ENCODE data around the gene CEP83.

CEP83 gene

GRCh38 chr12:94326727-94327126 is 132.9 kb downstream of the CEP83 start:
- Histone ChIP-seq H3K27me3 (ENCODE audit: insufficient read depth, poor library complexity, severe bottlenecking) (no peaks in the 10 kb centered on the region), H3K4me3 (replicated peaks; ENCODE audit: insufficient read depth, low read length) (no peak overlapping the region), H3K27ac (replicated peaks) (no peak overlapping the region)
- DNase-seq (ENCODE audit: low read depth in 1 of 2, low spot score in 1 of 2) = no peak
- TF ChIP-seq, protein P1, sequence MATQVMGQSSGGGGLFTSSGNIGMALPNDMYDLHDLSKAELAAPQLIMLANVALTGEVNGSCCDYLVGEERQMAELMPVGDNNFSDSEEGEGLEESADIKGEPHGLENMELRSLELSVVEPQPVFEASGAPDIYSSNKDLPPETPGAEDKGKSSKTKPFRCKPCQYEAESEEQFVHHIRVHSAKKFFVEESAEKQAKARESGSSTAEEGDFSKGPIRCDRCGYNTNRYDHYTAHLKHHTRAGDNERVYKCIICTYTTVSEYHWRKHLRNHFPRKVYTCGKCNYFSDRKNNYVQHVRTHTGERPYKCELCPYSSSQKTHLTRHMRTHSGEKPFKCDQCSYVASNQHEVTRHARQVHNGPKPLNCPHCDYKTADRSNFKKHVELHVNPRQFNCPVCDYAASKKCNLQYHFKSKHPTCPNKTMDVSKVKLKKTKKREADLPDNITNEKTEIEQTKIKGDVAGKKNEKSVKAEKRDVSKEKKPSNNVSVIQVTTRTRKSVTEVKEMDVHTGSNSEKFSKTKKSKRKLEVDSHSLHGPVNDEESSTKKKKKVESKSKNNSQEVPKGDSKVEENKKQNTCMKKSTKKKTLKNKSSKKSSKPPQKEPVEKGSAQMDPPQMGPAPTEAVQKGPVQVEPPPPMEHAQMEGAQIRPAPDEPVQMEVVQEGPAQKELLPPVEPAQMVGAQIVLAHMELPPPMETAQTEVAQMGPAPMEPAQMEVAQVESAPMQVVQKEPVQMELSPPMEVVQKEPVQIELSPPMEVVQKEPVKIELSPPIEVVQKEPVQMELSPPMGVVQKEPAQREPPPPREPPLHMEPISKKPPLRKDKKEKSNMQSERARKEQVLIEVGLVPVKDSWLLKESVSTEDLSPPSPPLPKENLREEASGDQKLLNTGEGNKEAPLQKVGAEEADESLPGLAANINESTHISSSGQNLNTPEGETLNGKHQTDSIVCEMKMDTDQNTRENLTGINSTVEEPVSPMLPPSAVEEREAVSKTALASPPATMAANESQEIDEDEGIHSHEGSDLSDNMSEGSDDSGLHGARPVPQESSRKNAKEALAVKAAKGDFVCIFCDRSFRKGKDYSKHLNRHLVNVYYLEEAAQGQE (IDR thresholded peaks at IDR 0.05; ENCODE audit: insufficient replicate concordance, low read depth) = no peak
- TF ChIP-seq SPI1 (IDR thresholded peaks at IDR 0.05; ENCODE audit: borderline replicate concordance, low read depth) = no peak
- TF ChIP-seq, protein P2, sequence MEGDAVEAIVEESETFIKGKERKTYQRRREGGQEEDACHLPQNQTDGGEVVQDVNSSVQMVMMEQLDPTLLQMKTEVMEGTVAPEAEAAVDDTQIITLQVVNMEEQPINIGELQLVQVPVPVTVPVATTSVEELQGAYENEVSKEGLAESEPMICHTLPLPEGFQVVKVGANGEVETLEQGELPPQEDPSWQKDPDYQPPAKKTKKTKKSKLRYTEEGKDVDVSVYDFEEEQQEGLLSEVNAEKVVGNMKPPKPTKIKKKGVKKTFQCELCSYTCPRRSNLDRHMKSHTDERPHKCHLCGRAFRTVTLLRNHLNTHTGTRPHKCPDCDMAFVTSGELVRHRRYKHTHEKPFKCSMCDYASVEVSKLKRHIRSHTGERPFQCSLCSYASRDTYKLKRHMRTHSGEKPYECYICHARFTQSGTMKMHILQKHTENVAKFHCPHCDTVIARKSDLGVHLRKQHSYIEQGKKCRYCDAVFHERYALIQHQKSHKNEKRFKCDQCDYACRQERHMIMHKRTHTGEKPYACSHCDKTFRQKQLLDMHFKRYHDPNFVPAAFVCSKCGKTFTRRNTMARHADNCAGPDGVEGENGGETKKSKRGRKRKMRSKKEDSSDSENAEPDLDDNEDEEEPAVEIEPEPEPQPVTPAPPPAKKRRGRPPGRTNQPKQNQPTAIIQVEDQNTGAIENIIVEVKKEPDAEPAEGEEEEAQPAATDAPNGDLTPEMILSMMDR (IDR thresholded peaks at IDR 0.05; ENCODE audit: insufficient read depth, low read length) = no peak
- TF ChIP-seq GABPA (IDR thresholded peaks at IDR 0.05; ENCODE audit: low read depth) = no peak
- TF ChIP-seq POLR2AphosphoS5 (IDR thresholded peaks at IDR 0.05; ENCODE audit: low read depth) = no peak

DNA sequence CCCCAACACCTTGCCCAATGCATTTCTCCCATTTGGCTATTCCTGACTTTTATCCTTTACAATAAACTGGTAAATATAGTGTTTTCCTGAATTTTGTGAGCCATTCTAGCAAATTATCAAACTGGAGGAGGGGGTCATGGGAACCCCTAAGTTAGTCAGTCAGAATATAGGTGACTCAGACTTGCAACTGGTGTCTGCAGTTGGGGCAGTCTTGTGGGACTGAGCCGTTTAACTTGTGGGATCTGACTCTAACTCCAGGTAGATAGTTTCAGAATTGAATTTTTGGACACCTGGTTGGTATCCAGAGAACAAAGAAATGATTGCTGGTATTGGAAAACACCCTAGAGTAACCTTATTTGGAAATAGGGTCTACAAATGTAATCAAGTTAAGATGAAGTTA is 133.4 kb downstream of the CEP83 start:
- TF ChIP-seq, protein P2 (IDR thresholded peaks at IDR 0.05; ENCODE audit: insufficient read depth, low read length) = no peak
- TF ChIP-seq, protein P1 (IDR thresholded peaks at IDR 0.05; ENCODE audit: insufficient replicate concordance, low read depth) = no peak
- TF ChIP-seq POLR2AphosphoS5 (IDR thresholded peaks at IDR 0.05; ENCODE audit: low read depth) = no peak
- no peak for TF ChIP-seq GABPA (IDR thresholded peaks at IDR 0.05; ENCODE audit: low read depth)
- TF ChIP-seq SPI1 (IDR thresholded peaks at IDR 0.05; ENCODE audit: borderline replicate concordance, low read depth) = no peak
- no peak overlapping the region for H3K27ac ChIP-seq (replicated peaks)
- H3K27me3 ChIP-seq (ENCODE audit: insufficient read depth, poor library complexity, severe bottlenecking) = no peaks in the 10 kb centered on the region
- H3K4me3 ChIP-seq (replicated peaks; ENCODE audit: insufficient read depth, low read length) = no peak overlapping the region
- no peak for DNase-seq (ENCODE audit: low read depth in 1 of 2, low spot score in 1 of 2)

DNA sequence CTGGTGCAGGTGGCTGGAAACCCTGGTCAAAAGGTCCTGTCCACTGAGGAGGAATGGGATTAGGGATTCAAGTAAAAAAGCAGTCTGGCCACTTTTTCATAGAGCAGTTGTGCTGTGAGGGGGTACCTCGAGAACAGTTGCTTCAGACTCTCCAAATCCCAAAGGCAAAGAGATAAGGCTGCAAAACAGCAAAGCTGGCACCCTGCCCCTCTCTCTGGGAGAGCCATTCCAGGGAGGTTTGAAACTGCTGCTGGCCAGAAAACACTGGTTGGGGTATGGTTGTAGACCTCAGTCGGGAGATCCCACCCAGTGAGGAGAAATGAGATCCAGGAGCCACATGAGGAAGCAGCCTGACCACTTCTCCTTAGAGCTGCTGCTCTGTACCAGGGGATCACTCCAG is 137.3 kb downstream of the CEP83 start:
- TF ChIP-seq SPI1 (IDR thresholded peaks at IDR 0.05; ENCODE audit: borderline replicate concordance, low read depth) (no peak), POLR2AphosphoS5 (IDR thresholded peaks at IDR 0.05; ENCODE audit: low read depth) (no peak), GABPA (IDR thresholded peaks at IDR 0.05; ENCODE audit: low read depth) (no peak)
- TF ChIP-seq, protein P2 (IDR thresholded peaks at IDR 0.05; ENCODE audit: insufficient read depth, low read length) = no peak
- TF ChIP-seq, protein P1 (IDR thresholded peaks at IDR 0.05; ENCODE audit: insufficient replicate concordance, low read depth) = no peak
- Histone ChIP-seq H3K27me3 (ENCODE audit: insufficient read depth, poor library complexity, severe bottlenecking) (no peaks in the 10 kb centered on the region), H3K4me3 (replicated peaks; ENCODE audit: insufficient read depth, low read length) (no peak overlapping the region), H3K27ac (replicated peaks) (no peak overlapping the region)
- DNase-seq (ENCODE audit: low read depth in 1 of 2, low spot score in 1 of 2) = no peak
